Liver (tissue), 9 donors: ENCODE results near the gene GRIPAP1. TPM values are rescaled to one million over a fixed set of nuclear protein-coding genes. Genes with fewer than 3 reads are reported as not detected.

Experiments used
- DNase-seq: peaks from one replicate; pipeline ENCODE4 v3.0.0-alpha.2; 2017; ENCODE audit warnings: low spot score
- H3K27ac ChIP-seq, 2 donors: one replicate each; pipeline ENCODE4 v1.7.0; 2013; ENCODE audit warnings: inconsistent platforms in 2 of 2, low read length in 2 of 2, control low read depth in 1 of 2, low read depth in 1 of 2, mild to moderate bottlenecking in 1 of 2
- H3K27me3 ChIP-seq, 4 donors: one replicate each; pipeline versions ENCODE4 v1.6.1 to v1.7.0; 2013; ENCODE audit warnings: low read length in 3 of 4, inconsistent platforms in 1 of 4, mild to moderate bottlenecking in 1 of 4, moderate library complexity in 1 of 4; ENCODE audit not compliant: control insufficient read depth in 4 of 4, insufficient read depth in 4 of 4
- H3K36me3 ChIP-seq, 4 donors: one replicate each; pipeline versions ENCODE4 v1.6.1 to v1.7.0; 2013; ENCODE audit warnings: low read length in 3 of 4, mild to moderate bottlenecking in 3 of 4, low read depth in 1 of 4, moderate library complexity in 1 of 4; ENCODE audit not compliant: control insufficient read depth in 4 of 4, insufficient read depth in 3 of 4
- H3K4me1 ChIP-seq, 4 donors: one replicate each; pipeline versions ENCODE4 v1.6.1 to v1.7.0; 2013; ENCODE audit warnings: low read length in 3 of 4, mild to moderate bottlenecking in 3 of 4, moderate library complexity in 1 of 4; ENCODE audit not compliant: control insufficient read depth in 4 of 4, insufficient read depth in 4 of 4
- H3K4me3 ChIP-seq, 3 donors: one replicate each; pipeline versions ENCODE4 v1.6.1 to v1.7.0; 2013; ENCODE audit warnings: low read length in 3 of 3, control low read depth in 1 of 3, low read depth in 1 of 3, mild to moderate bottlenecking in 1 of 3
- H3K9ac ChIP-seq, 2 donors: one replicate each; pipeline ENCODE4 v1.7.0; 2013; ENCODE audit warnings: low read length in 2 of 2, mild to moderate bottlenecking in 2 of 2, moderate library complexity in 2 of 2, control low read depth in 1 of 2, low read depth in 1 of 2
- H3K9me3 ChIP-seq, 4 donors: one replicate each; pipeline versions ENCODE4 v1.6.1 to v1.7.0; 2013; ENCODE audit warnings: low read length in 3 of 4; ENCODE audit not compliant: control insufficient read depth in 4 of 4
- EGR1 ChIP-seq, 2 donors: IDR thresholded peaks; 2 replicates each; pipeline ENCODE4 v1.6.1; 2016 to 2018; ENCODE audit warnings: antibody characterized with exemption in 2 of 2, low read depth in 2 of 2
- FOXA1 ChIP-seq: IDR thresholded peaks from 2 replicates; pipeline ENCODE4 v1.6.1; 2016; ENCODE audit warnings: antibody characterized with exemption
- GABPA ChIP-seq, 2 donors: IDR thresholded peaks in 1 of 2; conservative IDR thresholded peaks in 1 of 2; 2 replicates each; pipeline ENCODE4 v1.6.1; 2016; ENCODE audit warnings: antibody characterized with exemption in 2 of 2, mild to moderate bottlenecking in 1 of 2, moderate library complexity in 1 of 2
- HNF4A ChIP-seq, 2 donors: conservative IDR thresholded peaks; 2 replicates each; pipeline ENCODE4 v1.6.1; 2016; ENCODE audit warnings: antibody characterized with exemption in 2 of 2, mild to moderate bottlenecking in 2 of 2
- HNF4G ChIP-seq: IDR thresholded peaks from 2 replicates; pipeline ENCODE4 v1.6.1; 2016; ENCODE audit warnings: antibody characterized with exemption
- NR2F2 ChIP-seq: IDR thresholded peaks from 2 replicates; pipeline ENCODE4 v1.6.1; 2016; ENCODE audit warnings: antibody characterized with exemption
- RAD21 ChIP-seq, 2 donors: IDR thresholded peaks; 2 replicates each; pipeline ENCODE4 v1.6.1; 2016; ENCODE audit warnings: antibody characterized with exemption in 2 of 2, mild to moderate bottlenecking in 2 of 2
- REST ChIP-seq: IDR thresholded peaks from 2 replicates; pipeline ENCODE4 v1.6.1; 2016; ENCODE audit warnings: antibody characterized with exemption, mild to moderate bottlenecking
- RXRA ChIP-seq, 2 donors: IDR thresholded peaks; 2 replicates each; pipeline ENCODE4 v1.6.1; 2017 to 2018; ENCODE audit warnings: antibody characterized with exemption in 2 of 2, mild to moderate bottlenecking in 1 of 2
- SP1 ChIP-seq: IDR thresholded peaks from 2 replicates; pipeline ENCODE4 v1.6.1; 2018; ENCODE audit warnings: antibody characterized with exemption, mild to moderate bottlenecking
- TAF1 ChIP-seq: conservative IDR thresholded peaks from 2 replicates; pipeline ENCODE4 v1.6.1; 2016; ENCODE audit warnings: antibody characterized with exemption, mild to moderate bottlenecking
- YY1 ChIP-seq: IDR thresholded peaks from 2 replicates; pipeline ENCODE4 v1.6.1; 2016; ENCODE audit warnings: antibody characterized with exemption, mild to moderate bottlenecking
- WGBS: extraction: QIAGEN DNeasy Blood & Tissue Kit; methylation state at CpG from one replicate; pipeline ENCODE4 v1.1.7; 2013; 5-methylcytosine and 5-hydroxymethylcytosine counted together
- polyA plus RNA-seq, 2 donors: library from polyadenylated mRNA; stranded (reverse) in 1 of 2; unstranded in 1 of 2; fragments of 200-250 nt in 1 of 2; fragments of >200 nt in 1 of 2; fragmentation: Nextera tagmentation in 1 of 2; extraction: Ambion mirVana in 1 of 2; gene quantifications; one replicate each; pipeline versions ENCODE4 v1.2.1 to v1.2.3, GENCODE V29; 2013 to 2015
- total RNA-seq, 2 donors: library from RNA; depleted of rRNA; stranded (reverse); fragments of >200 nt; gene quantifications; one replicate each; pipeline ENCODE4 v1.2.3, GENCODE V29; 2014
- TF ChIP-seq, protein P1 (sequence below): IDR thresholded peaks from 2 replicates; pipeline ENCODE4 v1.6.1; 2016; ENCODE audit warnings: antibody characterized with exemption
- TF ChIP-seq, protein P2 (sequence below): IDR thresholded peaks from 2 replicates; pipeline ENCODE4 v1.6.1; 2016; ENCODE audit warnings: antibody characterized with exemption
- TF ChIP-seq, protein P3 (sequence below): IDR thresholded peaks from 2 replicates; pipeline ENCODE4 v1.6.1; 2016; ENCODE audit warnings: antibody characterized with exemption
- donor health status: healthy.
- donor health status: healthy.
- donor health status: healthy.
- donor health status: healthy.
- donor health status: healthy.

Gene GRIPAP1
- total and polyA plus RNA-seq, 4 donors, result 14.1 to 21.3 (median 16.4) TPM

- TF ChIP-seq, protein P1, sequence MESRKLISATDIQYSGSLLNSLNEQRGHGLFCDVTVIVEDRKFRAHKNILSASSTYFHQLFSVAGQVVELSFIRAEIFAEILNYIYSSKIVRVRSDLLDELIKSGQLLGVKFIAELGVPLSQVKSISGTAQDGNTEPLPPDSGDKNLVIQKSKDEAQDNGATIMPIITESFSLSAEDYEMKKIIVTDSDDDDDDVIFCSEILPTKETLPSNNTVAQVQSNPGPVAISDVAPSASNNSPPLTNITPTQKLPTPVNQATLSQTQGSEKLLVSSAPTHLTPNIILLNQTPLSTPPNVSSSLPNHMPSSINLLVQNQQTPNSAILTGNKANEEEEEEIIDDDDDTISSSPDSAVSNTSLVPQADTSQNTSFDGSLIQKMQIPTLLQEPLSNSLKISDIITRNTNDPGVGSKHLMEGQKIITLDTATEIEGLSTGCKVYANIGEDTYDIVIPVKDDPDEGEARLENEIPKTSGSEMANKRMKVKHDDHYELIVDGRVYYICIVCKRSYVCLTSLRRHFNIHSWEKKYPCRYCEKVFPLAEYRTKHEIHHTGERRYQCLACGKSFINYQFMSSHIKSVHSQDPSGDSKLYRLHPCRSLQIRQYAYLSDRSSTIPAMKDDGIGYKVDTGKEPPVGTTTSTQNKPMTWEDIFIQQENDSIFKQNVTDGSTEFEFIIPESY, result no peak
- TF ChIP-seq TAF1, result no peak
- TF ChIP-seq GABPA (IDR thresholded peaks at IDR 0.05 in 1 of 2, conservative IDR thresholded peaks at IDR 0.05 in 1 of 2), result no peak
- TF ChIP-seq HNF4A (conservative IDR thresholded peaks at IDR 0.05), result no peak
- TF ChIP-seq RXRA (IDR thresholded peaks at IDR 0.05), result no peak
- TF ChIP-seq FOXA1, result no peak
- TF ChIP-seq, protein P2, sequence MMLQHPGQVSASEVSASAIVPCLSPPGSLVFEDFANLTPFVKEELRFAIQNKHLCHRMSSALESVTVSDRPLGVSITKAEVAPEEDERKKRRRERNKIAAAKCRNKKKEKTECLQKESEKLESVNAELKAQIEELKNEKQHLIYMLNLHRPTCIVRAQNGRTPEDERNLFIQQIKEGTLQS, result no peak
- TF ChIP-seq NR2F2, result no peak
These were observed 1.4 kb downstream of the GRIPAP1 start (continued) for GRCh38 chrX:49000636-49001035.

DNA sequence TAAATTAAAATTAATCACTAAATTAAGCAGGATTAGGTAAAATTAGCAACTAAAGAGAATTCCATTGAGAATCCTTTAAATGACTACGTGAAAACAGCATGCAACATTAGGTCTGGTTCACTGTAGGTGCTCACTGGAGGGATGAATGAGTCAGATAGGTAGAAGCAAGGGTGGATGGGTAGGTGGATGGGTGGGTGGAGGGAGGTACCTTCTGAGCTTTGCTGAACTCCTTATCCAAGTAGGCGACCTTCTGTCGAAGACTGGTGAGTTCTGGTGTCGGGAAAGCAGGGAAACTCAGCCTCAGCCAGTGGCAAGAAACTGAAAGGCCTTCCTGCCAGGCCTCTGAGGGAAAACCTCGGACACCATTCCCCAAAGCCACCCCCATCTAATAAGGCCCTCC lies 3.0 kb downstream of the GRIPAP1 start:
- 96% methylated on average over 5 of the region's 5 CpGs for WGBS
- Histone ChIP-seq H3K9ac (no peak overlapping the region), H3K36me3 (peaks cover 5 to 12% (median 10%) of the 10 kb centered on the region in 4 donors), H3K4me3 (no peak overlapping the region), H3K9me3 (no peaks in the 10 kb centered on the region), H3K4me1 (peaks cover 1 to 8% (median 5%) of the 10 kb centered on the region in 4 donors), H3K27me3 (no peaks in the 10 kb centered on the region), H3K27ac (no peak overlapping the region)
- TF ChIP-seq REST, result no peak
- no peak for DNase-seq

GRCh38 chrX:48998391-48998790 lies 3.7 kb downstream of the GRIPAP1 start:
- WGBS, result 95% methylated on average over 4 of the region's 4 CpGs
- Histone ChIP-seq H3K4me1 (peaks cover 1 to 8% (median 5%) of the 10 kb centered on the region in 4 donors), H3K36me3 (peaks cover 5 to 17% (median 11%) of the 10 kb centered on the region in 4 donors), H3K27ac (no peak overlapping the region), H3K9me3 (no peaks in the 10 kb centered on the region), H3K9ac (no peak overlapping the region), H3K4me3 (no peak overlapping the region), H3K27me3 (no peaks in the 10 kb centered on the region)
- DNase-seq, result no peak
- no peak for TF ChIP-seq TAF1
- TF ChIP-seq YY1, result no peak
- no peak for TF ChIP-seq GABPA (IDR thresholded peaks at IDR 0.05 in 1 of 2, conservative IDR thresholded peaks at IDR 0.05 in 1 of 2)
- TF ChIP-seq, protein P2, result no peak
- no peak for TF ChIP-seq HNF4G
- no peak for TF ChIP-seq FOXA1
- TF ChIP-seq, protein P3, sequence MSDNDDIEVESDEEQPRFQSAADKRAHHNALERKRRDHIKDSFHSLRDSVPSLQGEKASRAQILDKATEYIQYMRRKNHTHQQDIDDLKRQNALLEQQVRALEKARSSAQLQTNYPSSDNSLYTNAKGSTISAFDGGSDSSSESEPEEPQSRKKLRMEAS, result no peak
- no peak for TF ChIP-seq NR2F2
- TF ChIP-seq REST, result no peak
- TF ChIP-seq RAD21 (IDR thresholded peaks at IDR 0.05), result no peak
- TF ChIP-seq, protein P1, result no peak
- TF ChIP-seq HNF4A (conservative IDR thresholded peaks at IDR 0.05), result no peak
- no peak for TF ChIP-seq RXRA (IDR thresholded peaks at IDR 0.05)
- no peak for TF ChIP-seq SP1
- TF ChIP-seq EGR1 (IDR thresholded peaks at IDR 0.05; ENCODE audit: low read depth in 2 of 2), result no peak
